Vagina (tissue), 2 donors: ENCODE measurements around the gene ZMYND8. TPM values are rescaled to one million over a fixed set of nuclear protein-coding genes. Genes with fewer than 3 reads are reported as not detected.

Experiments
- DNase-seq, 2 donors: peaks; one replicate each; pipeline ENCODE4 v3.0.0-alpha.2; 2017; ENCODE audit errors: extremely low spot score in 2 of 2
- H3K27ac ChIP-seq: fragments of 200-600 bp; sonication (generic); one replicate; pipeline ENCODE4 v1.5.1; 2019
- H3K27me3 ChIP-seq: fragments of 200-600 bp; sonication (generic); one replicate; pipeline ENCODE4 v1.5.1; 2019
- H3K36me3 ChIP-seq, 2 donors: fragments of 200-600 bp; sonication (generic); one replicate each; pipeline ENCODE4 v1.5.1; 2017 to 2019
- H3K4me1 ChIP-seq: fragments of 200-600 bp; sonication (generic); one replicate; pipeline ENCODE4 v1.5.1; 2019
- H3K4me3 ChIP-seq, 2 donors: fragments of 200-600 bp; sonication (generic); 1 replicate in 1 of 2; 2 replicates in 1 of 2; pipeline ENCODE4 v1.5.1; 2016 to 2019
- H3K9me3 ChIP-seq: fragments of 200-600 bp; sonication (generic); one replicate; pipeline ENCODE4 v1.5.1; 2019
- CTCF ChIP-seq, 3 experiments: fragments of 450-650 bp in 2 of 3; fragments of 200-600 bp in 1 of 3; sonication (generic) in 1 of 3; IDR thresholded peaks; one replicate each; pipeline ENCODE4 v1.5.1; 2017 to 2019; ENCODE audit warnings: antibody characterized with exemption in 3 of 3, mild to moderate bottlenecking in 2 of 3, moderate library complexity in 2 of 3
- POLR2A ChIP-seq, 2 donors: fragments of 450-650 bp; IDR thresholded peaks; one replicate each; pipeline ENCODE4 v1.6.1; 2017; ENCODE audit warnings: antibody characterized with exemption in 2 of 2, mild to moderate bottlenecking in 2 of 2, moderate library complexity in 2 of 2
- POLR2AphosphoS5 ChIP-seq, 2 donors: sonication (generic); formaldehyde crosslinking; IDR thresholded peaks; one replicate each; pipeline ENCODE4 v1.9.0; 2017; ENCODE audit warnings: antibody characterized with exemption in 2 of 2, mild to moderate bottlenecking in 2 of 2, low read depth in 1 of 2; ENCODE audit not compliant: insufficient read depth in 1 of 2
- intact Hi-C: fragments of 100-400 bp; cut with DNase I; formaldehyde crosslinking; loops from one replicate; pipeline ENCODE4 v1.15.1; 2023
- total RNA-seq: library from RNA; depleted of rRNA; stranded (reverse); fragments of >200 nt; gene quantifications from one replicate; pipeline ENCODE4 v1.2.3, GENCODE V29; 2016

Gene ZMYND8
- total RNA-seq, 1 donor from 2014 or later: 91.1 TPM

GRCh38 chr20:47325242-47325641, 31.3 kb downstream of the ZMYND8 start:
- H3K9me3 ChIP-seq: no peaks in the 10 kb centered on the region
- intact Hi-C loops: no loop called here
- H3K27me3 ChIP-seq: no peaks in the 10 kb centered on the region
- no peaks in the 10 kb centered on the region for H3K36me3 ChIP-seq
- H3K27ac ChIP-seq: no peak overlapping the region
- no peak overlapping the region for H3K4me3 ChIP-seq
- H3K4me1 ChIP-seq: peaks cover 44% of the 10 kb centered on the region
- TF ChIP-seq CTCF (IDR thresholded peaks at IDR 0.05) (no peak), POLR2A (IDR thresholded peaks at IDR 0.05) (no peak), POLR2AphosphoS5 (IDR thresholded peaks at IDR 0.05; ENCODE audit: insufficient read depth in 1 of 2, low read depth in 1 of 2) (no peak)
- no peak for DNase-seq

GRCh38 chr20:47320990-47321805, 35.3 kb downstream of the ZMYND8 start:
- Histone ChIP-seq H3K36me3 (no peaks in the 10 kb centered on the region), H3K27ac (peak overlapping the region; percentile 99), H3K27me3 (no peaks in the 10 kb centered on the region), H3K4me1 (peaks cover 61% of the 10 kb centered on the region), H3K9me3 (no peaks in the 10 kb centered on the region), H3K4me3 (no peak overlapping the region)
- intact Hi-C loops: no loop called here
- TF ChIP-seq POLR2AphosphoS5 (IDR thresholded peaks at IDR 0.05; ENCODE audit: insufficient read depth in 1 of 2, low read depth in 1 of 2) (no peak), CTCF (IDR thresholded peaks at IDR 0.05) (no peak), POLR2A (IDR thresholded peaks at IDR 0.05) (no peak)
- no peak for DNase-seq

- H3K4me1 ChIP-seq: peaks cover 76% of the 10 kb centered on the region
- no peaks in the 10 kb centered on the region for H3K36me3 ChIP-seq
- H3K27ac ChIP-seq: peak overlapping the region; percentile 99
- H3K27me3 ChIP-seq: no peaks in the 10 kb centered on the region
- intact Hi-C loops: loop anchor here (5.0 kb wide), 1 partner anchor 42 kb away; no protein-coding TSS in a partner anchor
- H3K4me3 ChIP-seq: peak overlapping the region in 1 of 2 donors; percentile 19
- TF ChIP-seq CTCF (IDR thresholded peaks at IDR 0.05) (no peak), POLR2AphosphoS5 (IDR thresholded peaks at IDR 0.05; ENCODE audit: insufficient read depth in 1 of 2, low read depth in 1 of 2) (no peak), POLR2A (IDR thresholded peaks at IDR 0.05) (no peak)
- no peaks in the 10 kb centered on the region for H3K9me3 ChIP-seq
- no peak for DNase-seq
Observed at GRCh38 chr20:47319517-47320252, 36.8 kb downstream of the ZMYND8 start.

GRCh38 chr20:47318586-47319516, 37.6 kb downstream of the ZMYND8 start:
- Histone ChIP-seq H3K4me1 (peaks cover 84% of the 10 kb centered on the region), H3K9me3 (no peaks in the 10 kb centered on the region), H3K27me3 (no peaks in the 10 kb centered on the region), H3K27ac (peak overlapping the region; percentile 99), H3K4me3 (peak overlapping the region; percentile 17 to 19), H3K36me3 (no peaks in the 10 kb centered on the region)
- intact Hi-C loops: loop anchor here (5.0 kb wide), 1 partner anchor 42 kb away; no protein-coding TSS in a partner anchor
- TF ChIP-seq POLR2A (IDR thresholded peaks at IDR 0.05): peak in 1 of 2 donors; percentile 65
- no peak for TF ChIP-seq CTCF (IDR thresholded peaks at IDR 0.05)
- TF ChIP-seq POLR2AphosphoS5 (IDR thresholded peaks at IDR 0.05; ENCODE audit: insufficient read depth in 1 of 2, low read depth in 1 of 2): peak; percentile 87 to 90
- DNase-seq: peak in 1 of 2 donors; percentile 98
